HepG2 (cell line): ENCODE measurements around the gene MIB2. TPM values are rescaled to one million over a fixed set of nuclear protein-coding genes. Genes with fewer than 3 reads are reported as not detected.

Experiments
- GATAD1 ChIP-seq: IDR thresholded peaks from 2 replicates; pipeline ENCODE4 v1.6.1; 2016; ENCODE audit warnings: missing genetic modification reagents, missing compliant biosample characterization
- KDM2A ChIP-seq: sonication (generic); formaldehyde crosslinking; IDR thresholded peaks from 2 replicates; pipeline ENCODE4 v1.4.0; 2020; ENCODE audit warnings: low read depth, missing genetic modification reagents, borderline replicate concordance
- PHF8 ChIP-seq: sonication (generic); formaldehyde crosslinking; IDR thresholded peaks from 2 replicates; pipeline ENCODE4 v1.5.0; 2020; ENCODE audit warnings: missing genetic modification reagents
- RBFOX2 ChIP-seq: fragments of 200-400 bp; formaldehyde crosslinking; IDR thresholded peaks from 2 replicates; pipeline ENCODE4 v1.6.1; 2017; ENCODE audit warnings: low read depth, mild to moderate bottlenecking, low read length
- REXO4 ChIP-seq: sonication (generic); formaldehyde crosslinking; IDR thresholded peaks from 2 replicates; pipeline ENCODE4 v1.8.0; 2022; ENCODE audit warnings: missing genetic modification reagents, mild to moderate bottlenecking, borderline replicate concordance
- RXRA ChIP-seq: sonication (generic); formaldehyde crosslinking; IDR thresholded peaks from 2 replicates; pipeline ENCODE4 v1.5.1; 2020; ENCODE audit warnings: missing genetic modification reagents
- SRY ChIP-seq: sonication (generic); formaldehyde crosslinking; IDR thresholded peaks from 2 replicates; pipeline ENCODE4 v1.8.0; 2022; ENCODE audit warnings: mild to moderate bottlenecking, missing genetic modification reagents
- THAP11 ChIP-seq: IDR thresholded peaks from 2 replicates; pipeline ENCODE4 v1.6.1; 2016; ENCODE audit warnings: missing biosample characterization, missing genetic modification reagents
- ZNF253 ChIP-seq: sonication (generic); formaldehyde crosslinking; IDR thresholded peaks from 2 replicates; pipeline ENCODE4 v1.8.0; 2022; ENCODE audit warnings: mild to moderate bottlenecking, missing genetic modification reagents, borderline replicate concordance
- ZNF773 ChIP-seq: sonication (generic); formaldehyde crosslinking; IDR thresholded peaks from 2 replicates; pipeline ENCODE4 v1.4.0; 2020; ENCODE audit warnings: missing genetic modification reagents, borderline replicate concordance
- ZNF777 ChIP-seq: sonication (generic); formaldehyde crosslinking; IDR thresholded peaks from 2 replicates; pipeline ENCODE4 v1.4.0; 2020; ENCODE audit warnings: missing genetic modification reagents
- ZNF816 ChIP-seq: sonication (generic); formaldehyde crosslinking; IDR thresholded peaks from 2 replicates; pipeline ENCODE4 v1.8.0; 2022; ENCODE audit warnings: missing genetic modification reagents, mild to moderate bottlenecking, borderline replicate concordance
- ZNF850 ChIP-seq: sonication (generic); formaldehyde crosslinking; conservative IDR thresholded peaks from 2 replicates; pipeline ENCODE4 v1.9.0; 2021; ENCODE audit warnings: mild to moderate bottlenecking, missing genetic modification reagents
- ZZZ3 ChIP-seq: sonication (generic); formaldehyde crosslinking; IDR thresholded peaks from 2 replicates; pipeline ENCODE4 v1.4.0; 2020; ENCODE audit warnings: missing genetic modification reagents, mild to moderate bottlenecking, borderline replicate concordance
- polyA plus RNA-seq, 8 experiments: library from polyadenylated mRNA; depleted of rRNA in 3 of 8; stranded (reverse) in 7 of 8; unstranded in 1 of 8; fragments of >200 nt; fragmentation: Illumina TruSeq in 4 of 8; extraction: Trizol in 4 of 8; gene quantifications; 2 replicates each; pipeline versions ENCODE4 v1.2.1 to v1.2.3, GENCODE V29; 2011 to 2016; ENCODE audit warnings: low read depth in 4 of 8, missing spikeins in 1 of 8, mixed read lengths in 1 of 8; ENCODE audit not compliant: insufficient read depth in 1 of 8
- total RNA-seq, 5 experiments: library from RNA; depleted of rRNA; stranded (reverse); fragments of >200 nt; fragmentation: Illumina TruSeq; extraction: Trizol; gene quantifications; 2 replicates each; pipeline ENCODE4 v1.2.3, GENCODE V29; 2016; ENCODE audit warnings: low read depth in 1 of 5
- TF ChIP-seq, protein P1 (sequence below): sonication (generic); formaldehyde crosslinking; IDR thresholded peaks from 2 replicates; pipeline ENCODE4 v1.5.0; 2020; ENCODE audit warnings: mild to moderate bottlenecking, missing genetic modification reagents, borderline replicate concordance
- TF ChIP-seq, protein P2 (sequence below): sonication (generic); formaldehyde crosslinking; IDR thresholded peaks from 2 replicates; pipeline ENCODE4 v1.8.0; 2022; ENCODE audit warnings: mild to moderate bottlenecking, missing genetic modification reagents; ENCODE audit not compliant: insufficient replicate concordance
- TF ChIP-seq, protein P3 (sequence below): fragments of 450-650 bp; IDR thresholded peaks from 2 replicates; pipeline ENCODE4 v1.6.1; 2016
- TF ChIP-seq, protein P4 (sequence below): IDR thresholded peaks from 2 replicates; pipeline ENCODE4 v1.6.1; 2012; ENCODE audit warnings: inconsistent platforms
- TF ChIP-seq, protein P5 (sequence below): sonication (generic); formaldehyde crosslinking; IDR thresholded peaks from 2 replicates; pipeline ENCODE4 v1.8.0; 2022; ENCODE audit warnings: mild to moderate bottlenecking, missing genetic modification reagents, moderate library complexity

MIB2 gene
- total and polyA plus RNA-seq, 2 of the 13 experiments (the other 11 are each of a cell fraction or from before 2014, with no cell fraction given) = 19.9 to 30.4 TPM

DNA sequence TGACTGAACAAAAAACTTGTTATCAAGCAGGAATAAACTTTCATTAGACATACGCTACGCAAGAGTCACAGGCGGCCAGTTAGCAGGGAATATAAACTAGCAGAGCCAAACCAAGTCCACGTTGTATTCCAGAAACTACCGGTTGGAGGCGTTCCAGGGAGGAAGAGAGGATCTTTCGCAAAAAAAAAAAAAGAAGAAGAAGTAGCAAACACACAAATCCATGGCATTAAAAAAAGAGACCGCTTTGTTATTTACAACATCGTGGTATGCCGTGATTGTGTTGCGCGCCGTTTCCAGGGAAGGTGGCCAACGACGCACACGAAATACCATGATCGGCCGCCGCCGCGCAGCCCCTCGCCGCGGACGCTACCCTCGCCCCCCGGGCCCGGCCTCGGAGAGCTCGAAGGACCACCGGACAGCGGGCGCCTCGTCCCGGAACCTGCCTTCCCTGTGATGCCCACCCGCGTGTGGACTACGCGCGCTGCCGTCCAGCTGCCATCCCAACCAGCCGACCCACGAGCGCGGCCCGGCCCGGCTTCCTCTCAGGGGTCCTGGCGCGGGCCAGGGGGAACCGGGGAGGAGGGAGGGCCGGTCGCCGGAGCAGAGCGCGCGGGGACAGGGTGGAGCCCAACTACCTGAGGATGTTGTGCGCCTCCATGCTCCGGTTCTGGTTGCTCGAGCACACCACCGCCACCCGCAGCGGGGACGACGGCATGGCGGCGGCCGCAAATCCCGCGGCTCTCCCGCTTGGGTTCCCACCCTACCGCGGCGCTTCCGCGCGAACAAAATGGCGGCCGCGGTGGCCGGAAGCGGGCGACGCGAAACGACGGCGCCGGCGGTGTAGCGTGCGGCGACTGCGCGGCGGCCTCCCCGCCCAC, 41.2 kb upstream of the MIB2 start (continued):
- TF ChIP-seq, protein P1, sequence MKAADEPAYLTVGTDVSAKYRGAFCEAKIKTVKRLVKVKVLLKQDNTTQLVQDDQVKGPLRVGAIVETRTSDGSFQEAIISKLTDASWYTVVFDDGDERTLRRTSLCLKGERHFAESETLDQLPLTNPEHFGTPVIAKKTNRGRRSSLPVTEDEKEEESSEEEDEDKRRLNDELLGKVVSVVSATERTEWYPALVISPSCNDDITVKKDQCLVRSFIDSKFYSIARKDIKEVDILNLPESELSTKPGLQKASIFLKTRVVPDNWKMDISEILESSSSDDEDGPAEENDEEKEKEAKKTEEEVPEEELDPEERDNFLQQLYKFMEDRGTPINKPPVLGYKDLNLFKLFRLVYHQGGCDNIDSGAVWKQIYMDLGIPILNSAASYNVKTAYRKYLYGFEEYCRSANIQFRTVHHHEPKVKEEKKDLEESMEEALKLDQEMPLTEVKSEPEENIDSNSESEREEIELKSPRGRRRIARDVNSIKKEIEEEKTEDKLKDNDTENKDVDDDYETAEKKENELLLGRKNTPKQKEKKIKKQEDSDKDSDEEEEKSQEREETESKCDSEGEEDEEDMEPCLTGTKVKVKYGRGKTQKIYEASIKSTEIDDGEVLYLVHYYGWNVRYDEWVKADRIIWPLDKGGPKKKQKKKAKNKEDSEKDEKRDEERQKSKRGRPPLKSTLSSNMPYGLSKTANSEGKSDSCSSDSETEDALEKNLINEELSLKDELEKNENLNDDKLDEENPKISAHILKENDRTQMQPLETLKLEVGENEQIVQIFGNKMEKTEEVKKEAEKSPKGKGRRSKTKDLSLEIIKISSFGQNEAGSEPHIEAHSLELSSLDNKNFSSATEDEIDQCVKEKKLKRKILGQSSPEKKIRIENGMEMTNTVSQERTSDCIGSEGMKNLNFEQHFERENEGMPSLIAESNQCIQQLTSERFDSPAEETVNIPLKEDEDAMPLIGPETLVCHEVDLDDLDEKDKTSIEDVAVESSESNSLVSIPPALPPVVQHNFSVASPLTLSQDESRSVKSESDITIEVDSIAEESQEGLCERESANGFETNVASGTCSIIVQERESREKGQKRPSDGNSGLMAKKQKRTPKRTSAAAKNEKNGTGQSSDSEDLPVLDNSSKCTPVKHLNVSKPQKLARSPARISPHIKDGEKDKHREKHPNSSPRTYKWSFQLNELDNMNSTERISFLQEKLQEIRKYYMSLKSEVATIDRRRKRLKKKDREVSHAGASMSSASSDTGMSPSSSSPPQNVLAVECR (CRISPR knock-in tag) = peak; percentile 54
- TF ChIP-seq ZZZ3 (CRISPR knock-in tag) = 0 out of 2 replicates have a peak, but pooled peaks have one; percentile 20
- peak; percentile 87 for TF ChIP-seq RBFOX2
- 0 out of 2 replicates have a peak, but pooled peaks have one; percentile 50 for TF ChIP-seq GATAD1 (CRISPR knock-in tag)
- peak; percentile 77; the same call in 1 of the 2 replicates for TF ChIP-seq ZNF253 (CRISPR knock-in tag)
- TF ChIP-seq, protein P2, sequence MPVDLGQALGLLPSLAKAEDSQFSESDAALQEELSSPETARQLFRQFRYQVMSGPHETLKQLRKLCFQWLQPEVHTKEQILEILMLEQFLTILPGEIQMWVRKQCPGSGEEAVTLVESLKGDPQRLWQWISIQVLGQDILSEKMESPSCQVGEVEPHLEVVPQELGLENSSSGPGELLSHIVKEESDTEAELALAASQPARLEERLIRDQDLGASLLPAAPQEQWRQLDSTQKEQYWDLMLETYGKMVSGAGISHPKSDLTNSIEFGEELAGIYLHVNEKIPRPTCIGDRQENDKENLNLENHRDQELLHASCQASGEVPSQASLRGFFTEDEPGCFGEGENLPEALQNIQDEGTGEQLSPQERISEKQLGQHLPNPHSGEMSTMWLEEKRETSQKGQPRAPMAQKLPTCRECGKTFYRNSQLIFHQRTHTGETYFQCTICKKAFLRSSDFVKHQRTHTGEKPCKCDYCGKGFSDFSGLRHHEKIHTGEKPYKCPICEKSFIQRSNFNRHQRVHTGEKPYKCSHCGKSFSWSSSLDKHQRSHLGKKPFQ (CRISPR knock-in tag) = no peak
- TF ChIP-seq REXO4 (CRISPR knock-in tag) = 0 out of 2 replicates have a peak, but pooled peaks have one; percentile 37
- TF ChIP-seq, protein P3, sequence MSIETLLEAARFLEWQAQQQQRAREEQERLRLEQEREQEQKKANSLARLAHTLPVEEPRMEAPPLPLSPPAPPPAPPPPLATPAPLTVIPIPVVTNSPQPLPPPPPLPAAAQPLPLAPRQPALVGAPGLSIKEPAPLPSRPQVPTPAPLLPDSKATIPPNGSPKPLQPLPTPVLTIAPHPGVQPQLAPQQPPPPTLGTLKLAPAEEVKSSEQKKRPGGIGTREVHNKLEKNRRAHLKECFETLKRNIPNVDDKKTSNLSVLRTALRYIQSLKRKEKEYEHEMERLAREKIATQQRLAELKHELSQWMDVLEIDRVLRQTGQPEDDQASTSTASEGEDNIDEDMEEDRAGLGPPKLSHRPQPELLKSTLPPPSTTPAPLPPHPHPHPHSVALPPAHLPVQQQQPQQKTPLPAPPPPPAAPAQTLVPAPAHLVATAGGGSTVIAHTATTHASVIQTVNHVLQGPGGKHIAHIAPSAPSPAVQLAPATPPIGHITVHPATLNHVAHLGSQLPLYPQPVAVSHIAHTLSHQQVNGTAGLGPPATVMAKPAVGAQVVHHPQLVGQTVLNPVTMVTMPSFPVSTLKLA = no peak; the same call in 1 of the 2 replicates
- peak; percentile 72 for TF ChIP-seq PHF8 (CRISPR knock-in tag)
- peak; percentile 46; the same call in 1 of the 2 replicates for TF ChIP-seq KDM2A (CRISPR knock-in tag)
- 0 out of 2 replicates have a peak, but pooled peaks have one; percentile 64 for TF ChIP-seq SRY
- TF ChIP-seq ZNF773 (CRISPR knock-in tag) = no peak
- 0 out of 2 replicates have a peak, but pooled peaks have one; percentile 50 for TF ChIP-seq ZNF816
- peak; percentile 68; the same call in 1 of the 2 replicates for TF ChIP-seq ZNF850 (CRISPR knock-in tag)
- TF ChIP-seq, protein P4, sequence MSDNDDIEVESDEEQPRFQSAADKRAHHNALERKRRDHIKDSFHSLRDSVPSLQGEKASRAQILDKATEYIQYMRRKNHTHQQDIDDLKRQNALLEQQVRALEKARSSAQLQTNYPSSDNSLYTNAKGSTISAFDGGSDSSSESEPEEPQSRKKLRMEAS = peak; percentile 48; the same call in 1 of the 2 replicates
- no peak for TF ChIP-seq THAP11
- 0 out of 2 replicates have a peak, but pooled peaks have one; percentile 43 for TF ChIP-seq RXRA
- no peak for TF ChIP-seq ZNF777
- TF ChIP-seq, protein P5, sequence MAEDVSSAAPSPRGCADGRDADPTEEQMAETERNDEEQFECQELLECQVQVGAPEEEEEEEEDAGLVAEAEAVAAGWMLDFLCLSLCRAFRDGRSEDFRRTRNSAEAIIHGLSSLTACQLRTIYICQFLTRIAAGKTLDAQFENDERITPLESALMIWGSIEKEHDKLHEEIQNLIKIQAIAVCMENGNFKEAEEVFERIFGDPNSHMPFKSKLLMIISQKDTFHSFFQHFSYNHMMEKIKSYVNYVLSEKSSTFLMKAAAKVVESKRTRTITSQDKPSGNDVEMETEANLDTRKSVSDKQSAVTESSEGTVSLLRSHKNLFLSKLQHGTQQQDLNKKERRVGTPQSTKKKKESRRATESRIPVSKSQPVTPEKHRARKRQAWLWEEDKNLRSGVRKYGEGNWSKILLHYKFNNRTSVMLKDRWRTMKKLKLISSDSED (CRISPR knock-in tag) = peak; percentile 81; the same call in 1 of the 2 replicates
